Stimulated activated naive CD4-positive, alpha-beta T cell treated with Interleukin-2 at 50 U/mL for 16 hours (primary cell): ENCODE measurements around the gene PSTPIP2.

Source experiments
- DNase-seq: peaks from one replicate; lab custom pipeline; 2025; lab: John Stamatoyannopoulos, UW

The PSTPIP2 gene

GRCh38 chr18:45935591-45936335, 136.3 kb downstream of the PSTPIP2 start:
- no peak for DNase-seq
